GM21528 (cell line): Measurements from ENCODE around the gene LASP1NB.
A peak's percentile ranks its signal among the peaks of the same experiment; 100 is the strongest.
"Not testable (repeated sequence)": the region's sequence is repeated elsewhere in the genome, so short reads cannot be mapped to it uniquely, and the experiment has no call there.

Source experiments
- ATAC-seq: cut with Tn5 transposase; IDR thresholded peaks from one replicate; pipeline ENCODE4 v1.9.1; 2021; ENCODE audit warnings: mild to moderate bottlenecking, moderate library complexity; ENCODE audit not compliant: unreplicated experiment, low FRiP score

Gene LASP1NB

GRCh38 chr17:38896346-38896954, 29.0 kb upstream of the LASP1NB start:
- ATAC-seq: no peak

GRCh38 chr17:38897176-38897575, 28.2 kb upstream of the LASP1NB start:
- no peak for ATAC-seq

GRCh38 chr17:38897671-38898290, 27.6 kb upstream of the LASP1NB start:
- no peak for ATAC-seq

- peak; percentile 13 for ATAC-seq
These were observed 27.1 kb upstream of the LASP1NB start for GRCh38 chr17:38898291-38898679.

GRCh38 chr17:38898812-38899348, 26.5 kb upstream of the LASP1NB start:
- peak; percentile 72 for ATAC-seq

GRCh38 chr17:38899421-38899820, 26.0 kb upstream of the LASP1NB start:
- ATAC-seq: no peak

GRCh38 chr17:38900978-38901656, 24.3 kb upstream of the LASP1NB start:
- no peak for ATAC-seq

- no peak for ATAC-seq
These were observed 22.0 kb upstream of the LASP1NB start for GRCh38 chr17:38903404-38903803.

GRCh38 chr17:38904892-38905291, 20.5 kb upstream of the LASP1NB start:
- no peak for ATAC-seq

GRCh38 chr17:38905375-38905774, 20.0 kb upstream of the LASP1NB start:
- ATAC-seq: no peak

- ATAC-seq: no peak
These were observed 18.8 kb upstream of the LASP1NB start for GRCh38 chr17:38906460-38907228.

GRCh38 chr17:38907930-38908675, 17.3 kb upstream of the LASP1NB start:
- ATAC-seq: no peak

- no peak for ATAC-seq
These were observed 16.7 kb upstream of the LASP1NB start for GRCh38 chr17:38908676-38909181.

GRCh38 chr17:38910325-38910724, 15.1 kb upstream of the LASP1NB start:
- ATAC-seq: no peak

GRCh38 chr17:38911081-38911730, 14.2 kb upstream of the LASP1NB start:
- no peak for ATAC-seq

- not testable (repeated sequence) for ATAC-seq
These were observed 13.7 kb upstream of the LASP1NB start for GRCh38 chr17:38911731-38912081.

GRCh38 chr17:38912221-38912813, 13.1 kb upstream of the LASP1NB start:
- ATAC-seq: no peak

GRCh38 chr17:38914741-38915638, 10.4 kb upstream of the LASP1NB start:
- ATAC-seq: no peak
